H1 (cell line): ENCODE results near the gene SLC7A10. TPM values are rescaled to one million over a fixed set of nuclear protein-coding genes. Genes with fewer than 3 reads are reported as not detected.

Experiments
- CTCF ChIA-PET: fragments of 300-600 bp; sonication (Branson Sonifier 250); formaldehyde crosslinking; loops from one replicate; lab custom pipeline; 2021; ENCODE audit not compliant: partially characterized antibody; lab: Charles Lee
- POLR2A ChIA-PET: fragments of 300-600 bp; sonication (Branson Sonifier 250); formaldehyde crosslinking; loops from one replicate; lab custom pipeline; 2021; ENCODE audit warnings: inconsistent platforms; ENCODE audit not compliant: partially characterized antibody; lab: Charles Lee
- DNase-seq, 2 experiments: peaks; one replicate each; pipeline versions ENCODE4 v3.0.0 to v3.0.0-alpha.2; 2010 to 2022; ENCODE audit warnings: low spot score in 2 of 2, low read depth in 1 of 2, mixed read lengths in 1 of 2
- FAIRE-seq: peaks from 2 replicates; lab custom pipeline; 2011; peaks lifted over from hg19 to GRCh38; lab: Jason Lieb, UNC
- H2AFZ ChIP-seq: 2 replicates; pipeline ENCODE4 v1.8.1; 2012; ENCODE audit warnings: low read length, inconsistent platforms
- H2AK5ac ChIP-seq: 2 replicates; pipeline ENCODE4 v1.6.1; 2013; ENCODE audit warnings: low read depth, low read length
- H2BK120ac ChIP-seq: replicated peaks from 2 replicates; pipeline ENCODE3; 2013; ENCODE audit warnings: low read depth, low read length, inconsistent platforms
- H2BK12ac ChIP-seq: 2 replicates; pipeline ENCODE4 v1.6.1; 2013; ENCODE audit warnings: low read depth, low read length
- H2BK15ac ChIP-seq: 2 replicates; pipeline ENCODE4 v1.6.1; 2013; ENCODE audit warnings: low read length
- H2BK20ac ChIP-seq: 2 replicates; pipeline ENCODE4 v1.6.1; 2013; ENCODE audit warnings: low read length
- H2BK5ac ChIP-seq: 2 replicates; pipeline ENCODE4 v1.6.1; 2013; ENCODE audit warnings: low read depth, low read length
- H3K14ac ChIP-seq: 2 replicates; pipeline ENCODE4 v1.6.1; 2013; ENCODE audit warnings: inconsistent platforms; ENCODE audit not compliant: insufficient read length
- H3K18ac ChIP-seq: 2 replicates; pipeline ENCODE4 v1.6.1; 2013; ENCODE audit warnings: low read length; ENCODE audit errors: extremely low read depth
- H3K23ac ChIP-seq: 2 replicates; pipeline ENCODE4 v1.6.1; 2013; ENCODE audit warnings: inconsistent platforms; ENCODE audit not compliant: insufficient read length
- H3K23me2 ChIP-seq: 2 replicates; pipeline ENCODE4 v1.6.1; 2013; ENCODE audit warnings: low read depth, low read length
- H3K27ac ChIP-seq: 2 replicates; pipeline ENCODE4 v1.6.1; 2011; ENCODE audit warnings: low read depth, low read length, inconsistent platforms
- H3K27me3 ChIP-seq, 4 experiments: replicated peaks in 1 of 4; 1 replicate in 1 of 4; 2 replicates in 3 of 4; pipeline versions ENCODE4 v1.6.1 to v1.8.1; 2011 to 2013; ENCODE audit warnings: low read length in 3 of 4, mild to moderate bottlenecking in 3 of 4, inconsistent platforms in 2 of 4, mixed read lengths in 2 of 4, moderate library complexity in 1 of 4; ENCODE audit not compliant: control insufficient read depth in 3 of 4, insufficient read depth in 3 of 4; ENCODE audit errors: extremely low read depth in 1 of 4
- H3K36me3 ChIP-seq, 4 experiments: 2 replicates each; pipeline versions ENCODE4 v1.6.1 to v1.8.1; 2011 to 2013; ENCODE audit warnings: mild to moderate bottlenecking in 4 of 4, low read length in 3 of 4, moderate library complexity in 2 of 4, control low read depth in 1 of 4, inconsistent platforms in 1 of 4; ENCODE audit not compliant: insufficient read depth in 4 of 4, control insufficient read depth in 2 of 4
- H3K4ac ChIP-seq: replicated peaks from 2 replicates; pipeline ENCODE3; 2013; ENCODE audit warnings: low read length, low read depth, mixed read lengths, inconsistent platforms; ENCODE audit not compliant: insufficient read length
- H3K4me1 ChIP-seq, 4 experiments: replicated peaks in 1 of 4; 1 replicate in 1 of 4; 2 replicates in 3 of 4; pipeline versions ENCODE4 v1.6.1 to v1.8.1; 2011 to 2013; ENCODE audit warnings: low read length in 3 of 4, inconsistent platforms in 2 of 4, mixed read lengths in 1 of 4; ENCODE audit not compliant: insufficient read depth in 4 of 4, control insufficient read depth in 3 of 4
- H3K4me2 ChIP-seq, 2 experiments: 2 replicates each; pipeline versions ENCODE4 v1.6.1 to v1.8.1; 2011 to 2013; ENCODE audit warnings: low read depth in 2 of 2, low read length in 2 of 2, control low read depth in 1 of 2, inconsistent platforms in 1 of 2, mild to moderate bottlenecking in 1 of 2; ENCODE audit not compliant: insufficient read depth in 1 of 2
- H3K4me3 ChIP-seq, 4 experiments: fragments of 200-600, 300-600 bp in 1 of 4; sonication (generic), shearing (Covaris generic), sonication (Bioruptor Twin) in 1 of 4; 2 replicates each; pipeline versions ENCODE4 v1.5.1 to v1.8.1; 2011 to 2016; ENCODE audit warnings: low read length in 4 of 4, low read depth in 3 of 4, control low read depth in 2 of 4, inconsistent platforms in 2 of 4, mild to moderate bottlenecking in 2 of 4, mixed read lengths in 1 of 4, moderate library complexity in 1 of 4; ENCODE audit not compliant: insufficient read depth in 2 of 4; ENCODE audit errors: extremely low read depth in 1 of 4
- H3K56ac ChIP-seq: replicated peaks from 2 replicates; pipeline ENCODE3; 2013; ENCODE audit warnings: low read depth, mild to moderate bottlenecking, mixed read lengths, low read length, inconsistent platforms; ENCODE audit not compliant: insufficient read length
- H3K79me1 ChIP-seq: 2 replicates; pipeline ENCODE4 v1.6.1; 2013; ENCODE audit warnings: low read depth, low read length, control low read depth
- H3K79me2 ChIP-seq, 2 experiments: 2 replicates each; pipeline versions ENCODE4 v1.6.1 to v1.8.1; 2012 to 2013; ENCODE audit warnings: low read length in 2 of 2, mild to moderate bottlenecking in 2 of 2, inconsistent platforms in 1 of 2; ENCODE audit not compliant: insufficient read depth in 2 of 2, control insufficient read depth in 1 of 2
- H3K9ac ChIP-seq, 4 experiments: replicated peaks in 1 of 4; 1 replicate in 1 of 4; 2 replicates in 3 of 4; pipeline versions ENCODE4 v1.6.1 to v1.8.1; 2011 to 2013; ENCODE audit warnings: low read depth in 3 of 4, low read length in 3 of 4, control low read depth in 2 of 4, mild to moderate bottlenecking in 2 of 4, moderate library complexity in 2 of 4, inconsistent platforms in 1 of 4; ENCODE audit errors: extremely low read depth in 1 of 4
- H3K9me3 ChIP-seq, 2 experiments: 2 replicates each; pipeline versions ENCODE4 v1.6.1 to v1.8.1; 2012 to 2013; ENCODE audit warnings: mild to moderate bottlenecking in 2 of 2, moderate library complexity in 2 of 2, control low read depth in 1 of 2, inconsistent platforms in 1 of 2, low read depth in 1 of 2, low read length in 1 of 2, mixed read lengths in 1 of 2; ENCODE audit not compliant: insufficient read depth in 2 of 2
- H4K20me1 ChIP-seq, 2 experiments: replicated peaks in 1 of 2; 2 replicates each; pipeline versions ENCODE3 to v1.8.1; 2011 to 2013; ENCODE audit warnings: inconsistent platforms in 2 of 2, low read length in 2 of 2, mild to moderate bottlenecking in 1 of 2; ENCODE audit not compliant: insufficient read depth in 2 of 2, control insufficient read depth in 1 of 2
- H4K5ac ChIP-seq: 2 replicates; pipeline ENCODE4 v1.6.1; 2013; ENCODE audit warnings: low read length, low read depth, mixed read lengths, inconsistent platforms; ENCODE audit not compliant: insufficient read length
- H4K8ac ChIP-seq: 2 replicates; pipeline ENCODE4 v1.8.0; 2013; ENCODE audit warnings: mild to moderate bottlenecking, moderate library complexity, low read length, inconsistent platforms; ENCODE audit not compliant: insufficient read depth; ENCODE audit errors: extremely low read depth
- H4K91ac ChIP-seq: replicated peaks from 2 replicates; pipeline ENCODE3; 2013; ENCODE audit warnings: low read length, mixed read lengths, inconsistent platforms; ENCODE audit not compliant: insufficient read length
- EGR1 ChIP-seq: IDR thresholded peaks from 2 replicates; pipeline ENCODE4 v1.6.1; 2011; ENCODE audit warnings: low read depth, low read length, borderline replicate concordance
- EZH2 ChIP-seq: fragments of 200-600 bp; sonication (generic); IDR thresholded peaks from 2 replicates; pipeline ENCODE4 v1.7.1; 2012; ENCODE audit warnings: low read depth, mild to moderate bottlenecking, moderate library complexity, low read length, inconsistent platforms; ENCODE audit not compliant: severe bottlenecking
- HDAC6 ChIP-seq: IDR thresholded peaks from one replicate; pipeline ENCODE4 v1.7.1; 2012; ENCODE audit warnings: low read depth, mild to moderate bottlenecking, inconsistent platforms, low read length, moderate library complexity
- KDM4A ChIP-seq: IDR thresholded peaks from one replicate; pipeline ENCODE4 v1.7.1; 2012; ENCODE audit warnings: low read depth, mild to moderate bottlenecking, moderate library complexity, low read length, inconsistent platforms; ENCODE audit not compliant: severe bottlenecking
- MAX ChIP-seq: IDR thresholded peaks from 2 replicates; pipeline ENCODE4 v1.6.1; 2012; ENCODE audit warnings: inconsistent platforms
- PHF8 ChIP-seq: fragments of 200-600 bp; sonication (generic); conservative IDR thresholded peaks from 2 replicates; pipeline ENCODE4 v1.7.1; 2012; ENCODE audit warnings: low read depth, mild to moderate bottlenecking, inconsistent platforms, low read length, moderate library complexity
- RFX5 ChIP-seq: IDR thresholded peaks from 2 replicates; pipeline ENCODE4 v1.6.1; 2011; ENCODE audit warnings: low read depth, low read length, improper control_type of control experiment, borderline replicate concordance
- RNF2 ChIP-seq: fragments of 200-900, 300-1000 bp; sonication (generic); IDR thresholded peaks from 2 replicates; pipeline ENCODE4 v1.7.1; 2016; ENCODE audit warnings: borderline replicate concordance, low read depth, mild to moderate bottlenecking, antibody characterized with exemption, low read length; ENCODE audit not compliant: poor library complexity, severe bottlenecking; ENCODE audit errors: missing control alignments
- WGBS, 2 experiments: shearing (Covaris generic) in 1 of 2; methylation state at CpG; one replicate each; pipeline versions ENCODE4 v1.1.6 to v1.1.7; 2013 to 2015; ENCODE audit warnings: low lambda C conversion rate in 2 of 2, mixed read lengths in 2 of 2, inconsistent platforms in 1 of 2, low coverage in 1 of 2, missing lambda C conversion rate in 1 of 2; ENCODE audit not compliant: insufficient replicate concordance in 2 of 2, insufficient coverage in 1 of 2, insufficient read length in 1 of 2; ENCODE audit errors: extremely low coverage in 1 of 2, missing lambda C conversion rate in 1 of 2; 5-methylcytosine and 5-hydroxymethylcytosine counted together
- polyA plus RNA-seq, 7 experiments: library from polyadenylated mRNA; depleted of rRNA in 3 of 7; stranded (reverse) in 5 of 7; unstranded in 2 of 7; fragments of >200 nt in 5 of 7; fragments of 200-250 nt in 2 of 7; gene quantifications; 1 replicate in 5 of 7; 2 replicates in 1 of 7; 4 replicates in 1 of 7; pipeline versions ENCODE4 v1.2.1 to v1.2.3, GENCODE V29; 2011 to 2013; ENCODE audit warnings: missing spikeins in 2 of 7, mixed read lengths in 2 of 7
- total RNA-seq: library from RNA; stranded (reverse); fragmentation: NEBNext Ultra II Directional; extraction: Animal tissue kit (Norgen Biotek cat#: 25700); gene quantifications from 2 replicates; pipeline ENCODE4 v1.2.1, GENCODE V29; 2021

Gene SLC7A10
- total and polyA plus RNA-seq, 2 of the 8 experiments (the other 6 are each of a cell fraction or from before 2014, with no cell fraction given): 3.7 to 7.1 TPM

- Histone ChIP-seq H3K14ac (no peak overlapping the region), H2BK120ac (no peak overlapping the region), H3K4ac (no peak overlapping the region), H3K36me3 (no peaks in the 10 kb centered on the region), H3K18ac (no peak overlapping the region), H2BK20ac (no peak overlapping the region), H2BK5ac (no peak overlapping the region), H3K4me2 (no peak overlapping the region), H4K91ac (no peak overlapping the region), H3K4me1 (peaks cover 0 to 7% (median 0%) of the 10 kb centered on the region in 4 experiments; a peak in 1 of 7 replicates), H3K27me3 (no peaks in the 10 kb centered on the region), H3K9me3 (no peaks in the 10 kb centered on the region), H2AK5ac (0 out of 2 replicates have a peak overlapping the region, but pooled peaks have one; percentile 39), H3K9ac (peak overlapping the region in 1 of 4 experiments; percentile 21; a peak in 1 of 7 replicates), H2AFZ (no peak overlapping the region), H3K23me2 (no peaks in the 10 kb centered on the region), H2BK15ac (no peak overlapping the region), H4K20me1 (no peaks in the 10 kb centered on the region), H3K79me2 (no peaks in the 10 kb centered on the region), H3K27ac (no peak overlapping the region), H4K8ac (no peak overlapping the region), H2BK12ac (0 out of 2 replicates have a peak overlapping the region, but pooled peaks have one; percentile 17), H3K56ac (peak overlapping the region; percentile 4), H3K4me3 (no peak overlapping the region), H3K23ac (no peak overlapping the region), H3K79me1 (no peaks in the 10 kb centered on the region), H4K5ac (no peak overlapping the region)
- POLR2A ChIA-PET: interaction anchor here (1.0 to 3.1 kb wide), 2 partner anchors 10 to 39 kb away, joined by 3 to 8 read pairs; partner anchors contain the start of gene SLC7A10
- TF ChIP-seq MAX (no peak), PHF8 (no peak), KDM4A (no peak), HDAC6 (no peak), EZH2 (no peak), EGR1 (no peak), RNF2 (no peak), RFX5 (no peak)
- 88% methylated on average over 14 of the region's 14 CpGs; no CpG with 5 or more reads in 1 of the 2 experiments for WGBS, 2 experiments
- no peak for FAIRE-seq
- DNase-seq: no peak
- CTCF ChIA-PET: interaction anchor here (0.7 to 2.0 kb wide), 8 partner anchors 10 to 434 kb away, joined by 3 to 7 read pairs (median 3); no protein-coding TSS in a partner anchor
Measured at GRCh38 chr19:33264881-33265445, 39.3 kb upstream of the SLC7A10 start.
